Measurements from ENCODE around the gene MYO1B.

- TF ChIP-seq, protein P1, sequence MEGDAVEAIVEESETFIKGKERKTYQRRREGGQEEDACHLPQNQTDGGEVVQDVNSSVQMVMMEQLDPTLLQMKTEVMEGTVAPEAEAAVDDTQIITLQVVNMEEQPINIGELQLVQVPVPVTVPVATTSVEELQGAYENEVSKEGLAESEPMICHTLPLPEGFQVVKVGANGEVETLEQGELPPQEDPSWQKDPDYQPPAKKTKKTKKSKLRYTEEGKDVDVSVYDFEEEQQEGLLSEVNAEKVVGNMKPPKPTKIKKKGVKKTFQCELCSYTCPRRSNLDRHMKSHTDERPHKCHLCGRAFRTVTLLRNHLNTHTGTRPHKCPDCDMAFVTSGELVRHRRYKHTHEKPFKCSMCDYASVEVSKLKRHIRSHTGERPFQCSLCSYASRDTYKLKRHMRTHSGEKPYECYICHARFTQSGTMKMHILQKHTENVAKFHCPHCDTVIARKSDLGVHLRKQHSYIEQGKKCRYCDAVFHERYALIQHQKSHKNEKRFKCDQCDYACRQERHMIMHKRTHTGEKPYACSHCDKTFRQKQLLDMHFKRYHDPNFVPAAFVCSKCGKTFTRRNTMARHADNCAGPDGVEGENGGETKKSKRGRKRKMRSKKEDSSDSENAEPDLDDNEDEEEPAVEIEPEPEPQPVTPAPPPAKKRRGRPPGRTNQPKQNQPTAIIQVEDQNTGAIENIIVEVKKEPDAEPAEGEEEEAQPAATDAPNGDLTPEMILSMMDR (IDR thresholded peaks at IDR 0.05; ENCODE audit: insufficient read depth, low read length, poor library complexity, severe bottlenecking): no peak
- no peak for TF ChIP-seq EZH2phosphoT487 (conservative IDR thresholded peaks at IDR 0.05; ENCODE audit: low read length)
Observed at GRCh38 chr2:191204433-191204832, 40.8 kb upstream of the MYO1B start.

Measured in SU-DHL-6 (cell line).